K562 (cell line): ENCODE data around the gene ZNHIT3. TPM values are rescaled to one million over a fixed set of nuclear protein-coding genes. Genes with fewer than 3 reads are reported as not detected.
A peak's percentile ranks its signal among the peaks of the same experiment; 100 is the strongest.

Experiments used
- BHLHE40 ChIP-seq: IDR thresholded peaks from 2 replicates; pipeline ENCODE4 v1.6.1; 2011; ENCODE audit warnings: low read length, improper control_type of control experiment
- E2F6 ChIP-seq, 2 experiments: IDR thresholded peaks; 2 replicates each; pipeline ENCODE4 v1.6.1; 2011; ENCODE audit warnings: borderline replicate concordance in 1 of 2, control low read depth in 1 of 2, low read depth in 1 of 2, low read length in 1 of 2, mild to moderate bottlenecking in 1 of 2, mixed read lengths in 1 of 2, moderate library complexity in 1 of 2; ENCODE audit not compliant: insufficient read depth in 1 of 2, insufficient read length in 1 of 2, poor library complexity in 1 of 2, severe bottlenecking in 1 of 2; ENCODE audit errors: extremely low read depth in 1 of 2
- KDM4B ChIP-seq, 2 experiments: fragments of 450-650 bp in 1 of 2; sonication (generic) in 1 of 2; IDR thresholded peaks; 2 replicates each; pipeline ENCODE4 v1.6.1; 2016 to 2017; ENCODE audit warnings: borderline replicate concordance in 2 of 2, antibody characterized with exemption in 1 of 2, low read depth in 1 of 2, mild to moderate bottlenecking in 1 of 2
- MTA3 ChIP-seq: fragments of 450-650 bp; formaldehyde crosslinking; IDR thresholded peaks from 2 replicates; pipeline ENCODE4 v1.6.1; 2017; ENCODE audit warnings: mild to moderate bottlenecking, borderline replicate concordance
- RBFOX2 ChIP-seq: fragments of 200-400 bp; formaldehyde crosslinking; IDR thresholded peaks from 2 replicates; pipeline ENCODE4 v1.6.1; 2017; ENCODE audit warnings: low read depth, mild to moderate bottlenecking, low read length, moderate library complexity
- SIN3A ChIP-seq, 2 experiments: fragments of 150-350 bp in 1 of 2; IDR thresholded peaks; 2 replicates each; pipeline ENCODE4 v1.6.1; 2011 to 2016; ENCODE audit warnings: borderline replicate concordance in 2 of 2, low read depth in 2 of 2, low read length in 2 of 2, mild to moderate bottlenecking in 2 of 2, moderate library complexity in 2 of 2; ENCODE audit not compliant: control insufficient read depth in 1 of 2
- ZBTB40 ChIP-seq, 2 experiments: fragments of 450-650 bp in 1 of 2; sonication (generic) in 1 of 2; formaldehyde crosslinking in 1 of 2; IDR thresholded peaks; 2 replicates each; pipeline versions ENCODE4 v1.7.1 to v1.9.0; 2016 to 2022; ENCODE audit warnings: inconsistent platforms in 1 of 2, mild to moderate bottlenecking in 1 of 2, missing genetic modification reagents in 1 of 2
- ZNF780A ChIP-seq: fragments of 250-450 bp; sonication (Bioruptor Pico); IDR thresholded peaks from 2 replicates; pipeline ENCODE4 v1.5.0; 2021; ENCODE audit warnings: mild to moderate bottlenecking
- polyA plus RNA-seq, 8 experiments: library from polyadenylated mRNA; depleted of rRNA in 4 of 8; stranded (reverse) in 5 of 8; unstranded in 3 of 8; fragments of >200 nt; fragmentation: Nextera tagmentation in 2 of 8; fragmentation: Illumina TruSeq in 1 of 8; extraction: Ambion mirVana in 2 of 8; extraction: Trizol in 1 of 8; gene quantifications; 2 replicates each; pipeline versions ENCODE4 v1.2.1 to v1.2.3, GENCODE V29; 2011 to 2014; ENCODE audit warnings: inconsistent platforms in 1 of 8, missing spikeins in 1 of 8
- total RNA-seq, 7 experiments: library from RNA; depleted of rRNA in 6 of 7; stranded (reverse); fragments of >200 nt in 6 of 7; fragmentation: Illumina TruSeq in 2 of 7; extraction: Trizol in 2 of 7; gene quantifications; 2 replicates each; pipeline versions ENCODE4 v1.2.1 to v1.2.3, GENCODE V29; 2011 to 2021; ENCODE audit warnings: low replicate concordance in 1 of 7

The ZNHIT3 gene
- total and polyA plus RNA-seq, 9 of the 15 experiments (the other 6 are each of a cell fraction or from before 2014, with no cell fraction given): 45.0 to 300 (median 88.4) TPM

GRCh38 chr17:36486204-36487194, at the start of gene ZNHIT3 (continued):
- peak; percentile 23; the same call in 1 of the 2 replicates for TF ChIP-seq ZBTB40 (IDR thresholded peaks at IDR 0.05)
- no peak for TF ChIP-seq ZBTB40 (CRISPR knock-in tag; IDR thresholded peaks at IDR 0.05)
- TF ChIP-seq ZNF780A (CRISPR knock-in tag): no peak
- TF ChIP-seq KDM4B (IDR thresholded peaks at IDR 0.05; ENCODE audit: borderline replicate concordance in 2 of 2, low read depth in 1 of 2): no peak
- peak; percentile 80 to 82; a peak in 2 of 4 replicates for TF ChIP-seq SIN3A (IDR thresholded peaks at IDR 0.05; ENCODE audit: borderline replicate concordance in 2 of 2, control insufficient read depth in 1 of 2, low read depth in 2 of 2, low read length in 2 of 2)
- TF ChIP-seq MTA3: peak; percentile 56; the same call in 1 of the 2 replicates
- no peak for TF ChIP-seq BHLHE40
- TF ChIP-seq E2F6 (IDR thresholded peaks at IDR 0.05; ENCODE audit: borderline replicate concordance in 1 of 2, extremely low read depth in 1 of 2, insufficient read depth in 1 of 2, insufficient read length in 1 of 2, low read depth in 1 of 2, low read length in 1 of 2, poor library complexity in 1 of 2, severe bottlenecking in 1 of 2): peak; percentile 44 to 58
- peak; percentile 91 for TF ChIP-seq RBFOX2
